DMS114 treated with DMSO at 0.1 percent for 48 hours (cell line): ENCODE results near the gene USP12.
"Not testable (repeated sequence)": the region's sequence is repeated elsewhere in the genome, so short reads cannot be mapped to it uniquely, and the experiment has no call there.

Experiments used
- DNase-seq: peaks from one replicate; lab custom pipeline; 2025; ENCODE audit not compliant: unreplicated experiment; lab: John Stamatoyannopoulos, UW

USP12 gene

GRCh38 chr13:27151798-27152599 lies 19.6 kb downstream of the USP12 start:
- no peak for DNase-seq

GRCh38 chr13:27149702-27150101 lies 21.9 kb downstream of the USP12 start:
- DNase-seq: no peak

GRCh38 chr13:27148900-27149299 lies 22.7 kb downstream of the USP12 start:
- DNase-seq: no peak

- no peak for DNase-seq
Measured at GRCh38 chr13:27147530-27148170, 24.0 kb downstream of the USP12 start.

DNA sequence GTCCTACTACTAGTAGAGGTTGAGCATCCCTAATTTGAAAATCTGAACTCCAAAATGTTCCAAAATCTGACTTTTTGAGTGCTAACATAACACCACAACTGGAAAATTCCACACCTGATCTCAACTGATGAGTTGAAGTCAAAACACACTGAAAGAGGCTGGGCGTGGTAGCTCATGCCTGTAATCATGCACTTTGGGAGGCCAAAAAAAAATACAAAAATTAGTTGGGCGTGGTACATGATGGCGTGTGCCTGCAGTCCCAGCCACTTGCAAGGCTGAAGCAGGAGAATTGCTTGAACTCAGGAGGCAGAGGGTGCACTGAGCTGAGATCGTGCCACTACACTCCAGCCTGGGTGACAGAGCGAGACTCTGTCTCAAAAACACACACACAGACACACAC lies 29.9 kb downstream of the USP12 start:
- DNase-seq: no peak

DNA sequence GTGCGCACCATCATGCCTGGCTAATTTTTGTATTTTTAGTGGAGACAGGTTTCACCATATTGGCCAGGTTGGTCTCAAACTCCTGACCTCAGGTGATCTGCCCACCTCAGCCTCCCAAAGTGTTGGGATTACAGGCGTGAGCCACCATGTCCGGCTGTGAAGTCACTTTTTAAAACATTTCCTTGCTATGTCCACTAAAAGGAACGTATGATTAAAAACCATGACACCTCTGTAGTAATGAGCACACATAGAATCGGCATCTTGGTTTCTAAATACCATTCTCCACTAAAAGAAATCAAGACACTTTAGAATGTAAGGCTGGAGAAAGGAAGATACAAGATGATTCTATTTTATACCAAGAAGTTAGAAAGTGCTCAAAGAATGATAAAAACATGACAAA lies 30.5 kb downstream of the USP12 start:
- DNase-seq: not testable (repeated sequence)

GRCh38 chr13:27140060-27140459 lies 31.6 kb downstream of the USP12 start:
- DNase-seq: no peak

DNA sequence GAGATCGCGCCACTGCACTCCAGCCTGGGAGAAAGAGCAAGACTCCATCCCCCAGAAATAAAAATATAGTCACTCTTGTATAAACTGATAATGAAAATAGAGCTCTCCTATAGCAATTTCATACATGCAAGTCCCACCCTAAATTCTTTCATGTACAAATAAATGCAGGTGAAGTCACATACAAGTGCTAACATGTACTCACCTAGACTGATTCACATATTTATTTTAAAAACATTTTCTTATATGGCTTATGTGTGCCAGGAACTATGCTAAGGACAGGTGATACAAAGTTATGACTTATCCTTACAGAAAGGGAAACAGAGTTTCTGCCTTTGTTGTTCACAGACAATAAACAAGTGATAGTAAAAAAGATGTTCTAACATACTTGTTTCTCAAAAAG lies 32.0 kb downstream of the USP12 start:
- DNase-seq: no peak

DNA sequence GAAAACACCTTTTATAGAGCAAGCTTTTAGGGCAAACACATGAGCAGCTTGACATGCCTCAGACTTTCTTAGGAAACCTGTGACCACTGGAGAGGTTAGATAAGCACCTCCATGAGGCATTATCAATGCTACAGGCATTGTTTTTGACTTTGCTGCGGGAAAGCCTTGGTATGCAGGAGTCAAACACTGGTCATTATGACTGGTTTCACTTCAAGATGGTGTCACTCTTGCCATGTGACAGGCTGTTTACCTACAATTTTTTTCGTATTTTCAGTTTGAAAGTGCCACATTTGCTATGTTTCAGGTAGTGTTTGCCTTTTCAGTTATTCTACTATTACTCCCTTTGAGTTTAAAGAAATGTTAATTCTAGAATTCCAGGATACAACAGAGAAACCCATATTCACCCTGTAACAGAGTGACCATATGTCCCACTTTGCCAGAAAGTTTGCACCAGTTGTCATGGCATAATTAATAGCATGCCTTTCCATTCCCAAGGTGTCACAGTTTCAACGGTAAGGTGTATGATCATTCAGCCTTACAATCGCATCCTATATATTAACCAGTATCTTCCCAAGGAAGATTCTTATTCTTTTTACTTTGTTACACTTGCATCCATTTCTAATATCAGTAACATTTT lies 33.0 kb downstream of the USP12 start:
- DNase-seq: no peak

DNA sequence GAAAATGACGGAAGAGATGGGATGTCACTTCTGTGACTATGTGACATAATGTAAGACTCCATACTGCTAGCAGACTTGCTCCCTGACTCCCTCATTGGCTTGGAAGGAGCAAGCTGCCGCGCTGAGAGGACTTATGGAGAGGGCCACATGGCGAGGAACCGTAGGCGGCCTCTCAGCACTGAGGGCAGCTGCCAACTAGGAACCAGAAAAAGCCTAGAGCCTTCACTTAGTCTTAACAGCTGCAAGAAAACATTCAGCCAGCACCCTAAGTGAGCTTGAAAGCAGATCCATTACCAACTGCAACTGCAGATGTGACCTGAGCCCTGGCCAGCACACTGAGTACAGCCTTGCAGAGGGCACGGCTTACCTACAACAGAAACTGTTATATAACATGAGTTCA lies 33.9 kb downstream of the USP12 start:
- DNase-seq: no peak

DNA sequence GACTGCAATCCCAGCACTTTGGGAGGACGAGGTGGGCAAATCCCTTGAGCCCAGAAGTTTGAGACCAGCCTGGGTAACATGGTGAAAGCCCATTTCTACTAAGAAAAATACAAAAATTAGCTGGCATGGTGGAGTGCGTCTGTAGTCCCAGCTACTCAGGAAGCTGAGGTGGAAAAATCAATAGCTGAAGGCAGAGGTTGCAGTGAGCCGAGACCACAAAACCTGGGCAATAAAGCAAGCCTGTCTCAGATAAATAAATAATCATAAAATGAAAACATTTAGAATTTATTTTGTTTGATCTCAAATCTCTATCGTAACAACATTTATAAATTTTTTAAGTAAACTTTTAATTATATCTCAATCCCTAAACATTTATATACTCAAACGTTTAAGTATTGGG lies 36.6 kb downstream of the USP12 start:
- no peak for DNase-seq

DNA sequence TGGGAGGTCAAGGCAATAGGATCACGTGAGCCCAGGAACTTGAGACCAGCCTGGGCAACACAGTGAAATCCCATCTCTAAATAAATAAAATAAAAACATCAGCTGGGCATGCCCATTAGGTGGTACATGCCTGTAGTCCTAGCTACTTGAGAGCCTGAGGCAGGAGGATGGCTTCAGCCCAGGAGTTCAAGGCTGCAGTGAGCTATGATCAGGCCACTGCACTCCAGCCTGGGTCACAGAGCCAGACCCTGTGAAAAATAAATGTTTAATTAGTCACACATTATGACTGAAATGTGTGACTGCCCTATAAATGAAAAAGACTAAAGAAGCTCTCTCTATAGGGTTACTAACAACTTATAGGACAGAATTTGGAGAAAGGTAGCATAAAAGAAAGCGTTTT lies 37.7 kb downstream of the USP12 start:
- DNase-seq: no peak

DNA sequence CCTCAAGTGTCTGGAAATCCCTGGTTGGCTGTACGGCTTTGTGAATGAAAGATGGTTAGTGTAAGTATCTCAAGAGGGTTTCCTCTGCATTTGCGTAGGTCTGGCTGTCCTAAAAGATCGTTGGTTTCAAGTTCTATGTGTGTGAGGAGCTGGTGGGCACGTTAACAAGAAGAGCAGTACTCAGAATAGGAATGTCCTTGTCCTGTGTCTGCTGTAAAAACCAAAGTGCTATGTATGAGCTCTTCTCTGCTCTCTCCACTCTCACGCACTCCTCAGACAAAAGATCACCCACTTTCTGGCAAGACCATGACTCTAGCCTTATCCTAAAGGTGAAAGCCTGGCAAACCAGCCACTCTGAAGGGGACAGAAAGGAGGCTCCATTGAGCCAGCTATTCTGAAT lies 39.1 kb downstream of the USP12 start:
- DNase-seq: no peak

- no peak for DNase-seq
Measured at GRCh38 chr13:27131906-27132305, 39.7 kb downstream of the USP12 start.

DNA sequence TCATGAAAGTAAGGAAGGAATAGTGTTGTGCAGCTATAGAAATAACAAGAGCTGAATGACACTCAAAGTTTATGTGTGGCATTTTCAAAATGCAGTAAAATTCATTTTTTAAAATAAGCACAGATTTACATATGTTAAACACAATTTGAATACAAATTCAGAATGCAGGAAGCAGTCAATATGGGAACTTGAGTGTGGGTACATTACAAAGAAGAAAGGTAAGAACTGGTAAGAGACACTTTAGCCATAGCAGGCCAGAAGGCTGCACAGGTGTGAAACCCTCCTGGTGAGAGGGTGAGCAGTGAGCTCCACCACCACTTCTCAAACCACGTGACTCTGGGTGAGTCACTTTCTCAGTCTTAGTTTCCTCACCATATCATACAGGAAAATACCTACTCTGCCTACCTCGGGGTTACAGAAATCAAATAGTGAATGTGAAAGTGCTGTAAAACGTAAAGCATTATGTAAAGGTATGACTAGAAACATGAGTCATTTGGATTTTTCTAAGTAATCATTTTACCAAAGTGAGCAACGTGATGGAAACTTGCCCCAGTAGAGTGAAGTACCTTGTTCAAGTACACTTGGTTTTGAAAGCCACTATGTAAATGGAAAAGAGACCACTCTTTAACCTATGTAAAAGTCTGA lies 40.5 kb downstream of the USP12 start:
- no peak for DNase-seq

DNA sequence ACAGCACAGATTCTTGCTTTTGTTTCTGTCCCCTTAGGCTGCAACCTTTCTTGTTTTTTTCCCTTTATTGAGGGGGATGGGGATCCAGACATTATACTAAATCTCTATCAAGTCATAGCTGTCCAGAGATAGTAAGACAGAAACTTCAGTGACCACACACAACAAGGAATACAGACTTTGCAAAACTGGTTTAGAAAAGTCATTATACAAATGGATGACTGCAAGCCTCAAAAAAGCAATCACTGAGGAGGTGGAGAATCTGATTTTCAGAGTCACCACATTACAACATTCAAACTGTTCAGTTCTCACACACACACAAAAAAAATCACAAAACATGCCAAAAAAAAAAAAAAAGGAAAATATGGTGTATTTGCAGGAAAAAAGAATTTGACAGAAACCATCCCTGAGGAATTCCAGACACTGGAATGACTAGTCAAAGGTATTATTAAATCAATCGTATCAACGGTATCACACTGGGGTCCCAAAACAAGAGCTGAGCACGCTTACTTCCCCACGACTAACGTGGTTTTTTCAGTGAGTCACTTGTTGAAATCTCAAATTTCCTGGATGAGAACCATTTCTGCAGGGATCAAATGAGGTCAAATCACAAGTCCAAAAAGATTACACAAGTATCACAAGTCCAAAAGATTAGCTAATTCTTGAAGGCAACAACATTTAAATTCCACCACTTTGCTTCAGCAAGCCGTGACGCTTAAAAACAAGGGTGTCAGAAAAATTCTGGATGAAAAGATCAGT lies 41.2 kb downstream of the USP12 start:
- no peak for DNase-seq

DNA sequence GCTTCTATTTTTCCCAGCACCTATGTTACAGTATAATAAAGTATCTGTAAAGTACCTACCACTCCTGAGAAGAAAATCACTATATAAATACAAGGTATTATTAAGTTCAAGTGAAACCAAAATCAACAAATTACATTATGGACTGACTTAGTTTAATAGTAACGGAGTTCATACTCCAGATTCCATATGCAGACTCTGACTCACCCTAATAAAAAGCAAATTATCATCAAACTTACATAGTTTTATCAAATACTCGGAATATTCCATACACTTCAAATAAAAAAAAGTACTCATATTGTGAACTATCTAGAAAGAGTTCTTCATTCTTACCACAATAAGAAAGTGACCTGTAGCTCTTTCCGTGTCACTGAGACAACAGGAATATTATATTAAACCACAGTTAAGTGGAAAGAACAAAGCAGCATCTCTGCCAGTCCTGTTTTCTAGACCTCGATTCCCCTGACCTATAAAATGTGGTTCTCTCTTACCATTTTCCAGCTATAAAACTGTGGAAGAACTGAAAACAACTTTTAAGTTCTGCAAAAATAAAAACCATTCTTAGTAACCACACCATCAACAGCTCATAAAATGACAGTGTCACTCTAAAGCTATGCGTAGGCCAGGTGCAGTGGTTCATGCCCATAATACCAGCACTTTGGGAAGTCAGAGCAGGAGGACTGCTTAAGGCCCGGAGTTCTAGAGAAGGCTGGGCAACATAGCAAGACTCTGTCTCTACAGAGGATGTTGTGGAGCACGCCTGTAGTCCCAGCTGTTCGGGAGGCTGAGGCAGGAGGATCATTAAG lies 42.6 kb downstream of the USP12 start:
- DNase-seq: no peak

DNA sequence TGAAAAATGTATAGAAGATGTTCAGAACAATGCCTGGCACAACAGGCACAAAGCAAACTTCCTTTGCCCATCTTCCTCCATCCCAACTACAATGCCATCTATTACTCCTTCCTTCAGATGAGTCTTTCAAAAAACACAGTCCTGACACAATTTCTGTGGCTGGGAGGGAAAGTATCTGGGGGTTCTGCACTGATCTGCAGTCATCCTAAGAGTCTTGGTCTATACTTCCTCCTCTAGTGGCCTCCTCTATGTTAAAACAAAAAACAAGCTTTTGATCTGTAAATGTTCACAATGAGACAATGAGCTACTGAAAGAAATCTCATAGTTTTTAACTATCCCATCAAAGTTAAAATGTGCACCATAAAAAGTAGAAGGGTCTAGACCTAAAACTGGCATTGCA lies 44.8 kb downstream of the USP12 start:
- no peak for DNase-seq

DNA sequence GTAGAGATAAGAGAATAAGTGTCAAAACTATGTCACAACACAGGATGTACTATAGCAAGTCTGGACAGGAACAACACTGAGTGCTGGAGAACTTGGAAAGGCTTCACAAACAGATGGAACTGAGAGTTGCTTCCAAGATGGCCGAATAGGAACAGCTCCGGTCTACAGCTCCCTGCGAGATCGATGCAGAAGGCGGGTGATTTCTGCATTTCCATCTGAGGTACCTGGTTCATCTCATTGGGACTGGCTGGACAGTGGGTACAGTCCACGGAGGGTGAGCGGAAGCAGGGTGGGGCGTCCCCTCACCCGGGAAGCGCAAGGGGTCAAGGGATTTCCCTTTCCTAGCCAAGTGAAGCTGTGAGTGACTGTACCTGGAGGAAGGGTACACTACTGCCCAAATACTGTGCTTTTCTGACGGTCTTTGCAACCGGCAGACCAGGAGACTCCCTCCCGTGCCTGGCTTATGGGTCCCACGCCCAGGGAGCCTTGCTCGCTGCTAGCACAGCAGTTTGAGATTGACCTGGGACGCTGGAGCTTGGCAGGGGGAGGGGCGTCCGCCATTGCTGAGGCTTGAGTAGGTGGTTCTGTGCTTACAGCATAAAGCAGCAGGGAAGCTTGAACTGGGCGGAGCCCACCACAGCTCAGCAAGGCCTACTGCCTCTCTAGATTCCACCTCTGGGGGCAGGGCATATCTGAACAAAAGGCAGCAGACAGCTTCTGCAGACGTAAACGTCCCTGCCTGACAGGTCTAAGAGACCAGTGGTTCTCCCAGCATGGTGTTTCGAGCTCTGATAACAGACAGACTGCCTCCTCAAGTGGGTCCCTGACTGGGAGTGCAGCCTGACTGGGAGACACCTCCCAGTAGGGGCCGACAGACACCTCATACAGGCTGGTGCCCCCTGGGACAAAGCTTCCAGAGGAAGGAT lies 46.0 kb downstream of the USP12 start:
- DNase-seq: no peak
